Midbrain (tissue), 1 donor: ENCODE results near the gene OTUB2.

Source experiments
- DNase-seq: peaks from one replicate; lab custom pipeline; 2025; lab: John Stamatoyannopoulos, UW

OTUB2 gene

GRCh38 chr14:94041551-94042346 is 15.6 kb downstream of the OTUB2 start:
- no peak for DNase-seq

- no peak for DNase-seq
Measured at GRCh38 chr14:94042433-94043091, 16.4 kb downstream of the OTUB2 start.

- DNase-seq = no peak
Measured at GRCh38 chr14:94043111-94043755, 17.1 kb downstream of the OTUB2 start.

GRCh38 chr14:94043756-94044475 is 17.8 kb downstream of the OTUB2 start:
- DNase-seq = no peak

GRCh38 chr14:94044476-94045091 is 18.4 kb downstream of the OTUB2 start:
- no peak for DNase-seq

GRCh38 chr14:94045101-94045500 is 19.0 kb downstream of the OTUB2 start:
- no peak for DNase-seq

GRCh38 chr14:94045563-94046345 is 19.6 kb downstream of the OTUB2 start:
- no peak for DNase-seq

- no peak for DNase-seq
Measured at GRCh38 chr14:94046696-94047250, 20.6 kb downstream of the OTUB2 start.

- DNase-seq = no peak
Measured at GRCh38 chr14:94047581-94047980, 21.4 kb downstream of the OTUB2 start.

- peak; percentile 56 for DNase-seq
Measured at GRCh38 chr14:94048691-94049624, 22.8 kb downstream of the OTUB2 start.

- no peak for DNase-seq
Measured at GRCh38 chr14:94049625-94050023, 23.5 kb downstream of the OTUB2 start.

- DNase-seq = no peak
Measured at GRCh38 chr14:94050231-94050880, 24.2 kb downstream of the OTUB2 start.

GRCh38 chr14:94051115-94051514 is 25.0 kb downstream of the OTUB2 start:
- peak; percentile 84 for DNase-seq

GRCh38 chr14:94051779-94052178 is 25.6 kb downstream of the OTUB2 start:
- no peak for DNase-seq

- DNase-seq = no peak
Measured at GRCh38 chr14:94052199-94052598, 26.1 kb downstream of the OTUB2 start.

GRCh38 chr14:94052662-94053061 is 26.5 kb downstream of the OTUB2 start:
- no peak for DNase-seq

GRCh38 chr14:94054401-94054800 is 28.3 kb downstream of the OTUB2 start:
- no peak for DNase-seq

GRCh38 chr14:94054936-94055335 is 28.8 kb downstream of the OTUB2 start:
- no peak for DNase-seq
